IMR-90 (cell line): ENCODE results near the gene HRH1. TPM values are rescaled to one million over a fixed set of nuclear protein-coding genes. Genes with fewer than 3 reads are reported as not detected.

ENCODE experiments used
- ATAC-seq: fragments of 200-7000 bp; cut with Tn5 transposase; 2 replicates; pipeline ENCODE4 v1.9.1; 2020; ENCODE audit warnings: low read depth, mild to moderate bottlenecking, moderate library complexity
- BruUV-seq: library from RNA; stranded (reverse); fragments of 400-500 nt; replicated peaks from 2 replicates; lab custom pipeline; 2021; lab: Mats Ljungman, UMichigan
- CTCF ChIA-PET: fragments of 300-600 bp; formaldehyde crosslinking; extraction: SDS; loops from one replicate; lab custom pipeline; 2021; ENCODE audit warnings: antibody characterized with exemption; lab: Yijun Ruan, JAX
- POLR2A ChIA-PET: fragments of 300-600 bp; sonication (Branson Sonifier 250); formaldehyde crosslinking; loops from one replicate; lab custom pipeline; 2022; ENCODE audit warnings: antibody characterized with exemption; ENCODE audit not compliant: unreplicated experiment; lab: Charles Lee
- DNase-seq: peaks from one replicate; pipeline ENCODE4 v3.0.0; 2013
- H2AFZ ChIP-seq: replicated peaks from 2 replicates; pipeline ENCODE3; 2013; ENCODE audit warnings: low read length, mild to moderate bottlenecking; ENCODE audit not compliant: poor library complexity
- H2AK5ac ChIP-seq: 2 replicates; pipeline ENCODE4 v1.6.1; 2013; ENCODE audit warnings: low read depth, low read length, inconsistent platforms
- H2AK9ac ChIP-seq: replicated peaks from 2 replicates; pipeline ENCODE3; 2013; ENCODE audit warnings: mild to moderate bottlenecking, low read depth, low read length, moderate library complexity; ENCODE audit not compliant: poor library complexity
- H2BK120ac ChIP-seq: 2 replicates; pipeline ENCODE4 v1.6.1; 2013; ENCODE audit warnings: low read depth, low read length, inconsistent platforms
- H2BK15ac ChIP-seq: 3 replicates; pipeline ENCODE4 v1.6.1; 2013; ENCODE audit warnings: low read depth, low read length, inconsistent platforms
- H2BK20ac ChIP-seq: 2 replicates; pipeline ENCODE4 v1.6.1; 2013; ENCODE audit warnings: low read depth, mild to moderate bottlenecking, inconsistent platforms, low read length, moderate library complexity
- H2BK5ac ChIP-seq: 2 replicates; pipeline ENCODE4 v1.6.1; 2013; ENCODE audit warnings: mild to moderate bottlenecking, low read depth, low read length, inconsistent platforms; ENCODE audit not compliant: poor library complexity, severe bottlenecking
- H3K14ac ChIP-seq: replicated peaks from 2 replicates; pipeline ENCODE4 v1.6.1; 2013; ENCODE audit warnings: low read depth, low read length, inconsistent platforms
- H3K18ac ChIP-seq: 2 replicates; pipeline ENCODE4 v1.6.1; 2013; ENCODE audit warnings: low read depth, low read length, control low read depth
- H3K23ac ChIP-seq: 2 replicates; pipeline ENCODE4 v1.6.1; 2013; ENCODE audit warnings: low read depth, low read length, inconsistent platforms
- H3K27ac ChIP-seq: 2 replicates; pipeline ENCODE4 v1.5.1; 2013; ENCODE audit warnings: mild to moderate bottlenecking, control low read depth, low read length; ENCODE audit not compliant: insufficient read depth
- H3K27me3 ChIP-seq: 2 replicates; pipeline ENCODE4 v1.6.1; 2013; ENCODE audit warnings: low read length; ENCODE audit not compliant: control insufficient read depth, insufficient read depth
- H3K36me3 ChIP-seq: 2 replicates; pipeline ENCODE4 v1.6.1; 2013; ENCODE audit warnings: low read length, mixed read lengths; ENCODE audit not compliant: control insufficient read depth, insufficient read depth
- H3K4ac ChIP-seq: 2 replicates; pipeline ENCODE4 v1.6.1; 2013; ENCODE audit warnings: low read depth, low read length, inconsistent platforms
- H3K4me1 ChIP-seq: 2 replicates; pipeline ENCODE4 v1.6.1; 2013; ENCODE audit warnings: low read length, mixed read lengths; ENCODE audit not compliant: control insufficient read depth, insufficient read depth
- H3K4me2 ChIP-seq: 2 replicates; pipeline ENCODE4 v1.6.1; 2013; ENCODE audit warnings: low read depth, mild to moderate bottlenecking, control low read depth, low read length, moderate library complexity
- H3K4me3 ChIP-seq: 2 replicates; pipeline ENCODE4 v1.5.1; 2013; ENCODE audit warnings: low read depth, mild to moderate bottlenecking, control low read depth, low read length, moderate library complexity; ENCODE audit not compliant: insufficient read depth
- H3K56ac ChIP-seq: 2 replicates; pipeline ENCODE4 v1.6.1; 2013; ENCODE audit warnings: low read length, inconsistent platforms; ENCODE audit not compliant: insufficient read depth; ENCODE audit errors: extremely low read depth
- H3K79me1 ChIP-seq, 2 experiments: 2 replicates each; pipeline ENCODE4 v1.6.1; 2013; ENCODE audit warnings: low read length in 2 of 2, inconsistent platforms in 1 of 2, low read depth in 1 of 2
- H3K9ac ChIP-seq: 2 replicates; pipeline ENCODE4 v1.6.1; 2013; ENCODE audit warnings: low read depth, low read length, control low read depth
- H3K9me1 ChIP-seq: 2 replicates; pipeline ENCODE4 v1.6.1; 2013; ENCODE audit warnings: low read length, inconsistent platforms; ENCODE audit not compliant: insufficient read depth
- H3K9me3 ChIP-seq: 2 replicates; pipeline ENCODE4 v1.6.1; 2013; ENCODE audit warnings: low read length; ENCODE audit not compliant: control insufficient read depth, insufficient read depth
- H4K20me1 ChIP-seq: 2 replicates; pipeline ENCODE4 v1.6.1; 2013; ENCODE audit warnings: low read length, inconsistent platforms; ENCODE audit not compliant: insufficient read depth
- H4K5ac ChIP-seq: 2 replicates; pipeline ENCODE4 v1.6.1; 2013; ENCODE audit warnings: mild to moderate bottlenecking, low read depth, low read length, control low read depth
- H4K8ac ChIP-seq, 2 experiments: 2 replicates each; pipeline ENCODE4 v1.6.1; 2013; ENCODE audit warnings: low read depth in 2 of 2, low read length in 2 of 2, control low read depth in 1 of 2, inconsistent platforms in 1 of 2
- H4K91ac ChIP-seq: 2 replicates; pipeline ENCODE4 v1.6.1; 2013; ENCODE audit warnings: low read depth, low read length, inconsistent platforms; ENCODE audit not compliant: insufficient read depth
- BHLHE40 ChIP-seq: fragments of 150-350 bp; IDR thresholded peaks from 2 replicates; pipeline ENCODE4 v1.6.1; 2016; ENCODE audit warnings: mild to moderate bottlenecking, low read depth, low read length
- CEBPB ChIP-seq: IDR thresholded peaks from 2 replicates; pipeline ENCODE4 v1.6.1; 2012; ENCODE audit warnings: low read depth, low read length, improper control_type of control experiment
- CHD1 ChIP-seq: IDR thresholded peaks from 2 replicates; pipeline ENCODE4 v1.6.1; 2012; ENCODE audit warnings: low read depth, low read length, improper control_type of control experiment
- MAFK ChIP-seq: IDR thresholded peaks from 2 replicates; pipeline ENCODE4 v1.6.1; 2012; ENCODE audit warnings: low read depth, low read length, improper control_type of control experiment
- MAZ ChIP-seq: IDR thresholded peaks from 2 replicates; pipeline ENCODE4 v1.6.1; 2012; ENCODE audit warnings: low read depth, mild to moderate bottlenecking, low read length, improper control_type of control experiment, moderate library complexity, borderline replicate concordance
- MXI1 ChIP-seq: IDR thresholded peaks from 2 replicates; pipeline ENCODE4 v1.6.1; 2012; ENCODE audit warnings: low read depth, mild to moderate bottlenecking, low read length, moderate library complexity, borderline replicate concordance
- NFE2L2 ChIP-seq: fragments of 150-350 bp; IDR thresholded peaks from 2 replicates; pipeline ENCODE4 v1.6.1; 2016; ENCODE audit warnings: low read depth, mild to moderate bottlenecking, low read length
- SMC3 ChIP-seq: fragments of 150-350 bp; IDR thresholded peaks from 2 replicates; pipeline ENCODE4 v1.6.1; 2016; ENCODE audit warnings: low read depth, mild to moderate bottlenecking, antibody characterized with exemption, low read length, moderate library complexity
- WGBS, 2 experiments: methylation state at CpG; one replicate each; pipeline versions ENCODE4 v1.1.5 to v1.1.7; 2013; ENCODE audit warnings: missing lambda C conversion rate in 2 of 2; ENCODE audit not compliant: insufficient read length in 1 of 2; ENCODE audit errors: extremely low coverage in 2 of 2; 5-methylcytosine and 5-hydroxymethylcytosine counted together
- dilution Hi-C: fragments of 300-500 bp; cut with HindIII; formaldehyde crosslinking; loops from one replicate; pipeline ENCODE4 v1.14.3; 2018; ENCODE audit warnings: low sequenced_read_pairs; ENCODE audit not compliant: unreplicated experiment
- in situ Hi-C: fragments of 300-500 bp; cut with MboI; formaldehyde crosslinking; loops from 3 replicates; pipeline ENCODE4 v1.14.3; 2019; ENCODE audit warnings: low sequenced_read_pairs, inconsistent platforms, mixed read lengths
- intact Hi-C: fragments of 100-400 bp; cut with micrococcal nuclease; formaldehyde crosslinking; loops from 2 replicates; pipeline ENCODE4 v1.10.0; 2022
- polyA plus RNA-seq, 3 experiments: library from polyadenylated mRNA; depleted of rRNA; stranded (reverse); fragments of >200 nt; gene quantifications; 2 replicates each; pipeline ENCODE4 v1.2.3, GENCODE V29; 2012; ENCODE audit warnings: low replicate concordance in 1 of 3
- total RNA-seq: library from RNA; depleted of rRNA; stranded (reverse); fragments of >200 nt; gene quantifications from 2 replicates; pipeline ENCODE4 v1.2.3, GENCODE V29; 2012
- TF ChIP-seq, protein P1 (sequence below): fragments of 150-350 bp; IDR thresholded peaks from 2 replicates; pipeline ENCODE4 v1.6.1; 2016; ENCODE audit warnings: low read depth, mild to moderate bottlenecking, low read length, moderate library complexity, borderline replicate concordance

HRH1 gene
- total and polyA plus RNA-seq, 2 of the 4 experiments (the other 2 are of a cell fraction): 7.6 to 16.1 TPM

DNA sequence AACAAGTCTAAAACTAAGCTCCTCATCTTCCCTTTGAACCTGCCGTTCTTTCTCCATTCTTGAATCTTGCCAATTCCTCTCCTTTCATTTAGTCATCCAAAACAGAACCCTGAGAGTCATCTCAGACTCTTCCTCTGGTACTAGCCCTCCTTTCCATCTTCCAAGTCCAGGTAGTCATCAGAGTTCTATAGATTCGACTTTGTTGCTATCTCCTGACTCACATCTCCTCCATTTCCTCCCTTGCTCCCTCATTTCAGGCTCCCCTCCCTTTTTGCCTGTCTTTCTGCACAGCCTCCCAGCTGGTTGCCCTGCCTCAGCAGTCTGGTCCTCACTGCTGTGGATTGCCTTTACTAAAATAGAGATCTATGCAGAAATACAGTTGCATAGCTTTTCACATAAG, 122.6 kb downstream of the HRH1 start:
- Histone ChIP-seq H2BK20ac (peak overlapping the region; percentile 13; the same call in 1 of the 2 replicates), H2AK9ac (no peak overlapping the region), H3K9me1 (peaks cover 12% of the 10 kb centered on the region), H3K27me3 (no peaks in the 10 kb centered on the region), H4K91ac (no peak overlapping the region), H3K79me1 (peaks cover 46 to 75% of the 10 kb centered on the region in 2 experiments), H3K23ac (no peak overlapping the region), H3K9me3 (no peaks in the 10 kb centered on the region), H2AK5ac (no peak overlapping the region), H3K4ac (peak overlapping the region; percentile 11; the same call in 1 of the 2 replicates), H2AFZ (no peak overlapping the region), H3K27ac (no peak overlapping the region), H3K9ac (no peak overlapping the region), H2BK15ac (no peak overlapping the region; the same call in 2 of the 3 replicates), H3K56ac (no peak overlapping the region), H4K20me1 (no peaks in the 10 kb centered on the region), H2BK5ac (no peak overlapping the region), H3K14ac (no peak overlapping the region), H4K5ac (no peak overlapping the region), H3K18ac (no peak overlapping the region), H3K4me3 (no peak overlapping the region), H2BK120ac (no peak overlapping the region; the same call in 1 of the 2 replicates), H4K8ac (no peak overlapping the region), H3K4me1 (peaks cover 12% of the 10 kb centered on the region), H3K4me2 (no peak overlapping the region), H3K36me3 (peaks cover 4% of the 10 kb centered on the region; the same call in 1 of the 2 replicates)
- dilution Hi-C loops (no loop called here), intact Hi-C loops (no loop called here), in situ Hi-C loops (no loop called here)
- ChIA-PET POLR2A (no interaction called here), CTCF (no interaction called here)
- ATAC-seq (no peak), DNase-seq (no peak)
- BruUV-seq: no TSS peak
- no peak for TF ChIP-seq MAZ
- TF ChIP-seq NFE2L2: no peak
- no peak for TF ChIP-seq BHLHE40
- TF ChIP-seq MAFK: no peak
- no peak for TF ChIP-seq CHD1
- TF ChIP-seq SMC3: no peak
- TF ChIP-seq CEBPB: no peak
- TF ChIP-seq MXI1: no peak
- TF ChIP-seq, protein P1, sequence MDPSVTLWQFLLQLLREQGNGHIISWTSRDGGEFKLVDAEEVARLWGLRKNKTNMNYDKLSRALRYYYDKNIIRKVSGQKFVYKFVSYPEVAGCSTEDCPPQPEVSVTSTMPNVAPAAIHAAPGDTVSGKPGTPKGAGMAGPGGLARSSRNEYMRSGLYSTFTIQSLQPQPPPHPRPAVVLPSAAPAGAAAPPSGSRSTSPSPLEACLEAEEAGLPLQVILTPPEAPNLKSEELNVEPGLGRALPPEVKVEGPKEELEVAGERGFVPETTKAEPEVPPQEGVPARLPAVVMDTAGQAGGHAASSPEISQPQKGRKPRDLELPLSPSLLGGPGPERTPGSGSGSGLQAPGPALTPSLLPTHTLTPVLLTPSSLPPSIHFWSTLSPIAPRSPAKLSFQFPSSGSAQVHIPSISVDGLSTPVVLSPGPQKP: no peak
- WGBS, 2 experiments: 83% methylated on average over 2 of the region's 2 CpGs; no CpG with 5 or more reads in 1 of the 2 experiments
